Vagina (tissue), 2 donors: Measurements from ENCODE around the gene DVL2.

Experiments used
- POLR2A ChIP-seq, 2 donors: fragments of 450-650 bp; IDR thresholded peaks; one replicate each; pipeline ENCODE4 v1.6.1; 2017; ENCODE audit warnings: antibody characterized with exemption in 2 of 2, mild to moderate bottlenecking in 2 of 2, moderate library complexity in 2 of 2
- POLR2AphosphoS5 ChIP-seq, 2 donors: sonication (generic); formaldehyde crosslinking; IDR thresholded peaks; one replicate each; pipeline ENCODE4 v1.9.0; 2017; ENCODE audit warnings: antibody characterized with exemption in 2 of 2, mild to moderate bottlenecking in 2 of 2, low read depth in 1 of 2; ENCODE audit not compliant: insufficient read depth in 1 of 2
- TF ChIP-seq, protein P1 (sequence below), 3 experiments: fragments of 450-650 bp in 2 of 3; fragments of 200-600 bp in 1 of 3; sonication (generic) in 1 of 3; IDR thresholded peaks; one replicate each; pipeline ENCODE4 v1.5.1; 2017 to 2019; ENCODE audit warnings: antibody characterized with exemption in 3 of 3, mild to moderate bottlenecking in 2 of 3, moderate library complexity in 2 of 3

DNA sequence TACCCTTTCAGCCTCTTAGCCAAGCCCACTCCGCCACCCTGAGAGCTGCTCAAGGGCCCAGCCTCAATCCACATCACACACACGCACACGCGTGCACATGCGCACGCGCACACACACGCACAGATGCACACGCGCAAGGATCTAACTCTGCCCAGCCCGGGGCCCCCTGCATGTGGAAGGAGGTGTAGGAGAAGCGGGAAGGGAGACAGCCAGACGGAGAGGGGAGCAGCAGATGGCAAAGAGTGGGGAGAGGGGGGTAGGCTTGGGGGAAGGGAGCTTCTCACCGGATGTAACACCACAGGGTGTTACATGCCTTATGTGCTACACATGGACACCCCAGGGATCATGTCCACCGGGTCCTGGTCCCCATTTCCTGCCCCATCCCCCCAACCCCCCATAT, 30.0 kb downstream of the DVL2 start:
- TF ChIP-seq, protein P1, sequence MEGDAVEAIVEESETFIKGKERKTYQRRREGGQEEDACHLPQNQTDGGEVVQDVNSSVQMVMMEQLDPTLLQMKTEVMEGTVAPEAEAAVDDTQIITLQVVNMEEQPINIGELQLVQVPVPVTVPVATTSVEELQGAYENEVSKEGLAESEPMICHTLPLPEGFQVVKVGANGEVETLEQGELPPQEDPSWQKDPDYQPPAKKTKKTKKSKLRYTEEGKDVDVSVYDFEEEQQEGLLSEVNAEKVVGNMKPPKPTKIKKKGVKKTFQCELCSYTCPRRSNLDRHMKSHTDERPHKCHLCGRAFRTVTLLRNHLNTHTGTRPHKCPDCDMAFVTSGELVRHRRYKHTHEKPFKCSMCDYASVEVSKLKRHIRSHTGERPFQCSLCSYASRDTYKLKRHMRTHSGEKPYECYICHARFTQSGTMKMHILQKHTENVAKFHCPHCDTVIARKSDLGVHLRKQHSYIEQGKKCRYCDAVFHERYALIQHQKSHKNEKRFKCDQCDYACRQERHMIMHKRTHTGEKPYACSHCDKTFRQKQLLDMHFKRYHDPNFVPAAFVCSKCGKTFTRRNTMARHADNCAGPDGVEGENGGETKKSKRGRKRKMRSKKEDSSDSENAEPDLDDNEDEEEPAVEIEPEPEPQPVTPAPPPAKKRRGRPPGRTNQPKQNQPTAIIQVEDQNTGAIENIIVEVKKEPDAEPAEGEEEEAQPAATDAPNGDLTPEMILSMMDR (IDR thresholded peaks at IDR 0.05), result no peak
- no peak for TF ChIP-seq POLR2A (IDR thresholded peaks at IDR 0.05)
- TF ChIP-seq POLR2AphosphoS5 (IDR thresholded peaks at IDR 0.05; ENCODE audit: insufficient read depth in 1 of 2, low read depth in 1 of 2), result no peak
